LoVo (cell line): ENCODE data around the gene CEP120.
"Not testable (repeated sequence)": the region's sequence is repeated elsewhere in the genome, so short reads cannot be mapped to it uniquely, and the experiment has no call there.

Source experiments
- DNase-seq: peaks from one replicate; pipeline ENCODE4 v3.0.0-alpha.2; 2016; ENCODE audit warnings: low spot score

Gene CEP120

GRCh38 chr5:123387313-123387712 is 35.9 kb downstream of the CEP120 start:
- no peak for DNase-seq

DNA sequence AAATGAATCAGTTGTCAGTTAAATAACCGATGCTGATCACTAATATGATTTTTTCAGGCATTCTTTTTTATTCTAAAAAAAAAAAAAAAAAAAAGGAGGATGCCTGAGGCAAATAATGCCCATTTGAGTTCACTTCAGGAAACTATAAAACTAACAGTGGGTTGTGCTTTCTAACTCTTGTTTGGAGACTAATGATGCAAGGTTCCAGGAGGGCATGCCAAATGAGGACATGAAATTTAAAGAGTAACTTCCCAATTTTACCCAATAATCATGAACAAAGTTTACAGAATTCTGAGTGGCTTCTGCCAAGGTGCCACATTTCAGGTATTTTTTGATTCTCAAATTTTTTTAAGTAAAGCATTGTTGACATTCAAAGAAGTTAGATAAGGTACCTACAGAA is 41.0 kb downstream of the CEP120 start:
- DNase-seq, result no peak

GRCh38 chr5:123371575-123372179 is 51.5 kb downstream of the CEP120 start:
- DNase-seq, result peak; percentile 15

- no peak for DNase-seq
These were observed 53.7 kb downstream of the CEP120 start for GRCh38 chr5:123369371-123369968.

- DNase-seq, result peak; percentile 8
These were observed 55.5 kb downstream of the CEP120 start for GRCh38 chr5:123367739-123368138.

- DNase-seq, result no peak
These were observed 58.0 kb downstream of the CEP120 start for GRCh38 chr5:123365156-123365555.

- DNase-seq, result no peak
These were observed 58.6 kb downstream of the CEP120 start for GRCh38 chr5:123364441-123365155.

- DNase-seq, result no peak
These were observed 62.3 kb downstream of the CEP120 start for GRCh38 chr5:123360910-123361309.

- no peak for DNase-seq
These were observed 63.0 kb downstream of the CEP120 start for GRCh38 chr5:123360201-123360571.

DNA sequence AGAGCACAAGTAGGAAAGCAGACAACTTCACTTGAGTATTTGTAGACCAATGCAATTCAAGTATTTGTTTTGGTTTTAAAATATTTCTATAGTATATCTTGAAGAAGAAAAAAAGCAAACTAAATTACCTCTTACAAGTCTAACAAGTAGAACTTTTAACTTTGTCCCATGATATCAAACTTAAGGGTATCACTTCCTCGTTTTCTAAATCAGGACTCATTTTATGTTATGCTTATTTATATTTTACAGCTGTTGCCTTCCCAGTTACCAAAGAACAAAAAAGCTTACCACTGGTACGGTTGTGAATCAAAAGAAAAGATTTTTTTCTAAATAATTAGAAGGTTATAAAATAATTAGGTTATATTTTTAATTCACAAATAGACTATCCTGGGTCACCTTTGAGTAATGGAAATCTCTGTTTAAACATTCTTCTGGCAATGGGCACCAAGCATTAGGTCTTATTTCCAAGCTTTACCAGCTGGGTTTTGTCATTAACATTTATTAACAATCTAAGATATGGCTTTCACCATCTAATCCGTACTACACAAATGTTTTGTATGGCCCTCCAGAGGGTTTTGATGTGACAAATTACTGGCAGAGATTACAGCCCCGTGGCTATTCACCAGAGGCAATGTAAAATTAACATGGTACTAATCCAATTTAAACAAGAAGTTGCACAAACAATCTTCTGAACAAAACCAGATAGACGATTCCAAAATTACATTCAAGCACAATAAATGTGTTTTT is 63.6 kb downstream of the CEP120 start:
- DNase-seq, result no peak

DNA sequence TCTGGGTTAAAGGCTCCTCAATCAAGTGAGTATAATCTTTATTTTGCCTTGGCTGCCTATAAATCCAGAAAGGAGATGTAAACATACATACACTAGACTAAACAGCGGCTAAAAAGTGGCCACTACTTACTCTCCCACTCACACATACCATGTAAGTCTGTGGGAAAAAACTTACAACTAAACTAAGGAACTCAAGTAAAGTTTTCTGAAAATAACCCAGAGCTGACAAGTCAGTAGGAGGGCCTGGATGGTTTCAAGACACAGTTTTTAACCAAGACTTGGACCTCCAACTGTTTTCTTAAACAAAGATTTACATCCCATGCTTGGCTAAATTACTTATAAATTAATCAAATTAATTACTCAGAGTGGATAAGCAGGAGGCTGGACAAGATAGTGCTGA is 64.5 kb downstream of the CEP120 start:
- DNase-seq, result no peak

- no peak for DNase-seq
These were observed 64.9 kb downstream of the CEP120 start for GRCh38 chr5:123358304-123358703.

DNA sequence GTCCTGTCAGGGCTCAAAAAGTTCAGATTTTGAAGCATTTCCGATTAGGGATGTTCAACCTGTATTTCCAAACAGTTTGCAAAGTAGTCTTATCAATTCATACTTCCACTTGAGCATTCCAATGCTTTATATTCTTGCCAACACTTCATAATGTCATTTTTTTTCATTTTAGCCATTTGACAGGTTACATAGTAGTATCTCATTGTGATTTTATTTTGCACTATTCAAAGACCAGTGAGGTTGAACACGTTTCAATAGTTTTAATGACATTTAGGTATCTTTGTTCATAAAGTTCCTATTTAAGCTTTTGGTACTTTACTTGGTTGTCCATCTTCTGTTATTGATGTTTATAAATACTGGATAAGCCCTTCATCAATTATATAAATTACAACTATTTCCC is 71.4 kb downstream of the CEP120 start:
- DNase-seq, result no peak

DNA sequence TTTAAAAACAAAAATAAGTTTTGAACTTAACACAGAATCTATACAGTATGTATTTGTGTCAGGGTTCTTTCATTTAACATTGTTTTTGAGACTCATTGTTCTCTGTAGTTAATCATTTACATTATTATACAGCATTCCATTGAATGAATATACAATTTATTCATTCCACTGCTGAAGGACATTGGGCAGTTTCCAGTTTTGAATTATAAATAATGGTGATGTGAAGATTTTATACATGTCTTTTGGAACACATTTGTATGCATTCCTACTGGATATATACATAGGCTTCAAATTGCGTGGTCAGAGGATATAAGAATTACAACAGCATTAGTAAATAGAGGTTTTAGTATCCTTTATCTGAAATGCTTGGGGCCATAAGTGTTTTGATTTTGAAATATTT is 72.0 kb downstream of the CEP120 start:
- no peak for DNase-seq

DNA sequence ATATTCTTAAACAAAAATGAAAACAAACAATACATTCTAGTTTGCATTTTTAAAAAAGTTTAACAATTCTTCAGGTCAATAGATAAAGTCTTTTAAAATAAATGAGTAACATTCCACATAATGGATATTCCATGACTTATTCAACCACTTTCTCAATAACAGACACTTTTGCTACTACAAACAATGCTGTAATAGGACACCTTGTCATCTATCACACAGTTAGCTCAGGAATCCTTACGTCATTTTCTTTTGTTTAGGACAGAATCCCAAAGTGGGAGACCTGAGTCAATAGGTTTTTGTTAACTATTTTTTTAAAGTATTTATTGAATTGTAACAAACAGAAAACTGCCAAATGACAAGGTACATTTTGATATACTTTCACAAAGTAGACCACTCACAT is 72.5 kb downstream of the CEP120 start:
- DNase-seq, result no peak

DNA sequence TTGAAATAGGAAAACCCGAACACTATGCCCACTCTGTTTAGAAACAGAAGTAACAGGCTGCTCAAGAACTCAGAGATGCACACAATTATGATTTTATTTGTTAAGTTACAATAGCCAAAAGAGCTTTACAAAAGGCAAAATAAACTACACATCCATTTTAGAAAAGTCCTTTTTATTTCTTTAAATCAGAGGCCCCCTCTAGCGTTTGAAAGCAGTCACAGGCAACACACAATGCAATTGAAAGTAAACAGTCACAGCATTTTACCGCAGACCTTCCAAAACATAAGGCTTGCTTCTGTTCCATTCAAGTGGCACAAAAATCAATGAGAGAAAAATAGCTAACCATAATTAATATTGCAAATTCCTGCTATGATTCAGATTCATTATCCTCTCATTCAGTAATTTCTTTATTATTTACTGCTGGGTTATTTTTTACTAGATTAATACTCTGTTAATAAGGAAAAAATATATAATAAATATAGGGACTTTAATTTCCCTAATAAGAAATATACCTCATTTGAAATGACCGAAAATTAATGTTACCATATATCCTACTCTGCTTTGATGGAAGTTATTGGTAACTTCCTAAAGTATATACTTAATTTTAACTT is 78.3 kb downstream of the CEP120 start:
- DNase-seq, result no peak

DNA sequence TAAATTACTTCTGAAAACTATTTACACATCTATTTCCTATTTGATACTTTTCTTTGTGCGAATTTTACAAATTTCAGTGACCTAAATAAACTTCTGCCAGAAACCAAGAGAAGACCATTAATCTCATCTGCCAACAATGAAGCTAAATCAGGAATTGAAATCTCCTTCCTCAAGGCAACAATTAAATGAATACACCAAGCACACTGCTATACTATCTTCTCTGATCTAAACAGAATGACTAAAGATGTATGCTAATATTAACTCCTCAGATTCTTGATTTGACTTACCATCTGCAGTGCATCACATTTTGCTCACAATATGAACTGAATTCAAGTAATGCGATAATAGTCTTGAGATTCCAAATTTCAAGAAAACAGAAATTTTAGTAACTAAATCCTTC is 82.3 kb downstream of the CEP120 start:
- DNase-seq, result no peak

DNA sequence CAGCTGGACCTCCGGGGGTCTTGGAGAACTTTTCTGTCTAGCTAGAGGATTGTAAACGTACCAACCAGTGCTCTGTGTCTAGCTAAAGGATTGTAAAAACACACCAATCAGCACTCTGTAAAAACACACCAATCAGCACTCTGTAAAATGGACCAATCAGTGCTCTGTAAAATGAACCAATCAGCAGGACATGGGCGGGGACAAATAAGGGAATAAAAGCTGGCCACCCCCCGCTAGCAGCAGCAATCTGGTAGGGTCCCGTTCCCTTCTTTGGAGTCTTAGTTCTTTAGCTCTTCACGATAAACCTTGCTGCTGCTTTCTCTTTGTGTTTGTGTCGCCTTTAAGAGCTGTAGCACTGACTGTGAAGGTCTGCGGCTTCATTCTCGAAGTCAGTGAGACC is 114.8 kb downstream of the CEP120 start:
- DNase-seq, result not testable (repeated sequence)

GRCh38 chr5:123305751-123306150 is 117.5 kb downstream of the CEP120 start:
- no peak for DNase-seq

- no peak for DNase-seq
These were observed 118.4 kb downstream of the CEP120 start for GRCh38 chr5:123304777-123305316.

GRCh38 chr5:123303802-123304201 is 119.4 kb downstream of the CEP120 start:
- no peak for DNase-seq

DNA sequence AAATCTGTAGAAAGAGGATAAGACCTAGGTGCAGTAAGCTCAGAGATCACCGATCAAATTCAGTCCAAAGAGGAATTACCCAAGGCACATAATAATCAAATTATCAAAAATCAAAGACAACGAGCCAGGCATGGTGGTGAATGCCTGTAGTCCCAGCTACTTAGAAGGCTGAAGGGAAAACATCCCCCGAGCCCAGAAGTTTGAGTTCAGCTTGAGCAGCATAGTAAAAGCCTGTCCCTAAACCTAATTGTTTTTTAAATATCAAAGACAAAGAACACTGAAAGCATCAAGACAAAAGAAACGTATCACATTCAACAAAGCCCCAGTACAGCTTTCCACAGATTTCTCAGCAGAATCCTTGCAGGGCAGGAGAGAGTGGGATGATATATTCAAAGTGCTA is 122.9 kb downstream of the CEP120 start:
- DNase-seq, result no peak
